ENCODE data around the gene C4orf36. TPM values are rescaled to one million over a fixed set of nuclear protein-coding genes. Genes with fewer than 3 reads are reported as not detected.

C4orf36 gene
- total RNA-seq, 1 experiment from 2014 or later = 0.75 TPM

Other genes with a start within 250 kb of the C4orf36 start
- gene SLC10A6, start 43.0 kb downstream of the C4orf36 start, total RNA-seq (2014; rRNA removed; shearing (Covaris generic)) = not detected in 2 replicates
- 15.3 and 16.1 TPM in 2 replicates for gene AFF1, start 42.6 kb upstream of the C4orf36 start, total RNA-seq (2014; rRNA removed; shearing (Covaris generic))